AG04450 (cell line): ENCODE results near the gene TMEM125. TPM values are rescaled to one million over a fixed set of nuclear protein-coding genes. Genes with fewer than 3 reads are reported as not detected.

Experiments
- CTCF ChIA-PET: fragments of 300-600, 350-600 bp; formaldehyde crosslinking; extraction: SDS; loops from one replicate; lab custom pipeline; 2022; ENCODE audit warnings: antibody characterized with exemption, inconsistent platforms; lab: Charles Lee
- POLR2A ChIA-PET: fragments of 350-600 bp; formaldehyde crosslinking; extraction: SDS; loops from one replicate; lab custom pipeline; 2021; ENCODE audit warnings: antibody characterized with exemption, inconsistent platforms; lab: Yijun Ruan, JAX
- DNase-seq: peaks from one replicate; pipeline ENCODE4 v3.0.0-alpha.2; 2011; ENCODE audit warnings: low read depth, low spot score
- H3K27ac ChIP-seq: one replicate; pipeline ENCODE4 v1.5.1; 2012; ENCODE audit warnings: low read depth, low read length, control low read depth
- H3K27me3 ChIP-seq: one replicate; pipeline ENCODE4 v1.6.0; 2012; ENCODE audit warnings: low read length; ENCODE audit not compliant: control insufficient read depth, insufficient read depth
- H3K4me3 ChIP-seq: 2 replicates; pipeline ENCODE4 v1.5.1; 2011; ENCODE audit warnings: mild to moderate bottlenecking, low read depth, low read length, control low read depth
- H3K9me3 ChIP-seq: 2 replicates; pipeline ENCODE4 v1.5.1; 2012; ENCODE audit warnings: low read length; ENCODE audit not compliant: control insufficient read depth, insufficient read depth
- polyA plus RNA-seq: library from polyadenylated mRNA; depleted of rRNA; stranded (reverse); fragments of >200 nt; gene quantifications from 2 replicates; pipeline ENCODE4 v1.2.3, GENCODE V29; 2011; rRNA removed
- TF ChIP-seq, protein P1 (sequence below): IDR thresholded peaks from 2 replicates; pipeline ENCODE4 v1.5.1; 2011; ENCODE audit warnings: low read depth, low read length, control low read depth, inconsistent platforms

The TMEM125 gene
- polyA plus RNA-seq, 1 experiment, result not detected

- no peak for DNase-seq
Observed at GRCh38 chr1:43318831-43319230, 49.0 kb downstream of the TMEM125 start.

DNA sequence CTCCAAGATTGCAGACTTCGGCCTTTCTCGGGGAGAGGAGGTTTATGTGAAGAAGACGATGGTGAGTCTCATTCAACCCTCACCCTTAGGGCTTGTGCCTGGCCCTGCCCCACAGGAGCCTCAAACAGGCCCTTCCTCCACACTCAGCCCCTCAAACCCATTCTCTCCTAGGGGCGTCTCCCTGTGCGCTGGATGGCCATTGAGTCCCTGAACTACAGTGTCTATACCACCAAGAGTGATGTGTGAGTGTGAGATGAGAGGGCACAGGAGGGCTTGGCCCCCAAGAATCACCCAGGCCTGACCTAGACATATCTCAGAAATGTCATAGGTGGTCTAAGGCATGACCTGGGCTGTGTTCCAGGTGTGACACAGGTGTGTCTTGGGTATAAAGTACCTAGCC is 49.5 kb downstream of the TMEM125 start:
- DNase-seq, result no peak
- Histone ChIP-seq H3K4me3 (no peak overlapping the region), H3K27ac (no peak overlapping the region), H3K9me3 (no peaks in the 10 kb centered on the region), H3K27me3 (no peaks in the 10 kb centered on the region)
- TF ChIP-seq, protein P1, sequence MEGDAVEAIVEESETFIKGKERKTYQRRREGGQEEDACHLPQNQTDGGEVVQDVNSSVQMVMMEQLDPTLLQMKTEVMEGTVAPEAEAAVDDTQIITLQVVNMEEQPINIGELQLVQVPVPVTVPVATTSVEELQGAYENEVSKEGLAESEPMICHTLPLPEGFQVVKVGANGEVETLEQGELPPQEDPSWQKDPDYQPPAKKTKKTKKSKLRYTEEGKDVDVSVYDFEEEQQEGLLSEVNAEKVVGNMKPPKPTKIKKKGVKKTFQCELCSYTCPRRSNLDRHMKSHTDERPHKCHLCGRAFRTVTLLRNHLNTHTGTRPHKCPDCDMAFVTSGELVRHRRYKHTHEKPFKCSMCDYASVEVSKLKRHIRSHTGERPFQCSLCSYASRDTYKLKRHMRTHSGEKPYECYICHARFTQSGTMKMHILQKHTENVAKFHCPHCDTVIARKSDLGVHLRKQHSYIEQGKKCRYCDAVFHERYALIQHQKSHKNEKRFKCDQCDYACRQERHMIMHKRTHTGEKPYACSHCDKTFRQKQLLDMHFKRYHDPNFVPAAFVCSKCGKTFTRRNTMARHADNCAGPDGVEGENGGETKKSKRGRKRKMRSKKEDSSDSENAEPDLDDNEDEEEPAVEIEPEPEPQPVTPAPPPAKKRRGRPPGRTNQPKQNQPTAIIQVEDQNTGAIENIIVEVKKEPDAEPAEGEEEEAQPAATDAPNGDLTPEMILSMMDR, result no peak
- ChIA-PET CTCF (no interaction called here), POLR2A (no interaction called here)

More at GRCh38 chr1:43318831-43319230, 49.0 kb downstream of the TMEM125 start:
- H3K27me3 ChIP-seq, result no peaks in the 10 kb centered on the region
- H3K9me3 ChIP-seq, result no peaks in the 10 kb centered on the region
- H3K27ac ChIP-seq, result no peak overlapping the region
- TF ChIP-seq, protein P1, result no peak
- ChIA-PET POLR2A (no interaction called here), CTCF (no interaction called here)
- H3K4me3 ChIP-seq, result no peak overlapping the region

- H3K27me3 ChIP-seq, result no peaks in the 10 kb centered on the region
- ChIA-PET POLR2A (no interaction called here), CTCF (no interaction called here)
- H3K4me3 ChIP-seq, result no peak overlapping the region
- TF ChIP-seq, protein P1, result no peak
- no peaks in the 10 kb centered on the region for H3K9me3 ChIP-seq
- H3K27ac ChIP-seq, result no peak overlapping the region
- DNase-seq, result no peak
Observed at GRCh38 chr1:43319766-43320165, 50.0 kb downstream of the TMEM125 start.

DNA sequence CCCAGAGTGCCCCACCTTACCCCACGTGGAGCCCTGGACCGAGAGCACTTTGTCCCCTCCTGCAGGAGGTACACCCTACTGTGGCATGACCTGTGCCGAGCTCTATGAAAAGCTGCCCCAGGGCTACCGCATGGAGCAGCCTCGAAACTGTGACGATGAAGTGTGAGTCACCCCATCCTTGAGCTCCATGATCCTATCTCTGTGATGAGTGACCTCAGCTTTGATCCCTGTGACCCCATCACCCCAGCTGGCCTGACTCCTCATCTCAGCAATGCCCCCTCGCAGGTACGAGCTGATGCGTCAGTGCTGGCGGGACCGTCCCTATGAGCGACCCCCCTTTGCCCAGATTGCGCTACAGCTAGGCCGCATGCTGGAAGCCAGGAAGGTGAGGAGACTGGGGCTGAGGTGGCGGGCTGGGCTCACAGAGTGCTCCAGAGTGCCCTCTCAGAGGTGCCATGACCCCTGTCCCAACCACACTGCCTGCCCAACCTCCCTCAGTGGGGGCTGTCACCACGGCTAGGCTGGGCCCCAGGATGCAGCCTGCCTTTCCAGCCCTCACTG is 51.6 kb downstream of the TMEM125 start:
- H3K27me3 ChIP-seq, result no peaks in the 10 kb centered on the region
- TF ChIP-seq, protein P1, result no peak
- ChIA-PET CTCF (no interaction called here), POLR2A (interaction anchor here (0.6 kb wide), 1 partner anchor 17 kb away, joined by 3 read pairs; no protein-coding TSS in a partner anchor)
- H3K9me3 ChIP-seq, result peaks cover 3% of the 10 kb centered on the region
- DNase-seq, result no peak
- H3K4me3 ChIP-seq, result no peak overlapping the region
- H3K27ac ChIP-seq, result no peak overlapping the region

DNA sequence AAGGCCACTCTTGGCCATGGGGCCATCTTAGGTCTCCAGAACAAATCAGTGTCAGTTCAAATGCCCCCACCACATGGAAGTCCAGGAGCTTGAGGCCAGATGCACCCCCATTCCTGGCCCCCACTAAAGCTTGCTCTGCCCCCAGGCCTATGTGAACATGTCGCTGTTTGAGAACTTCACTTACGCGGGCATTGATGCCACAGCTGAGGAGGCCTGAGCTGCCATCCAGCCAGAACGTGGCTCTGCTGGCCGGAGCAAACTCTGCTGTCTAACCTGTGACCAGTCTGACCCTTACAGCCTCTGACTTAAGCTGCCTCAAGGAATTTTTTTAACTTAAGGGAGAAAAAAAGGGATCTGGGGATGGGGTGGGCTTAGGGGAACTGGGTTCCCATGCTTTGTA is 52.7 kb downstream of the TMEM125 start:
- Histone ChIP-seq H3K4me3 (no peak overlapping the region), H3K9me3 (peaks cover 4% of the 10 kb centered on the region), H3K27ac (no peak overlapping the region), H3K27me3 (no peaks in the 10 kb centered on the region)
- POLR2A ChIA-PET, result interaction anchor here (0.6 kb wide), 1 partner anchor 41 kb away, joined by 4 read pairs; no protein-coding TSS in a partner anchor
- TF ChIP-seq, protein P1, result no peak
- CTCF ChIA-PET, result no interaction called here
- DNase-seq, result no peak

Other genes with a start within 250 kb of the TMEM125 start
- gene EBNA1BP2, start 97.7 kb upstream of the TMEM125 start, polyA plus RNA-seq, result 61.6 and 62.0 TPM in 2 replicates
- 0.55 and 0.58 TPM in 2 replicates for gene CFAP57, start 97.7 kb upstream of the TMEM125 start, polyA plus RNA-seq
- not detected in 2 replicates for gene C1orf210, start 15.6 kb downstream of the TMEM125 start, polyA plus RNA-seq
- 0.76 and 1.3 TPM in 2 replicates for gene TIE1, start 31.0 kb downstream of the TMEM125 start, polyA plus RNA-seq
- not detected in 2 replicates for gene MPL, start 67.8 kb downstream of the TMEM125 start, polyA plus RNA-seq
- 22.8 and 27.5 TPM in 2 replicates for gene CDC20, start 89.0 kb downstream of the TMEM125 start, polyA plus RNA-seq
- gene ELOVL1, start 98.0 kb downstream of the TMEM125 start, polyA plus RNA-seq, result 165 and 167 TPM in 2 replicates
- 59.3 and 63.7 TPM in 2 replicates for gene MED8, start 119.8 kb downstream of the TMEM125 start, polyA plus RNA-seq
- gene SZT2, start 119.9 kb downstream of the TMEM125 start, polyA plus RNA-seq, result 9.4 and 10.4 TPM in 2 replicates
- 22.8 and 27.9 TPM in 2 replicates for gene HYI, start 183.9 kb downstream of the TMEM125 start, polyA plus RNA-seq